Measurements from ENCODE around the gene STX8.

- no peak for TF ChIP-seq CTCF (IDR thresholded peaks at IDR 0.05; ENCODE audit: low read depth, low read length)
- TF ChIP-seq EZH2phosphoT487 (IDR thresholded peaks at IDR 0.05; ENCODE audit: low read depth) = no peak
Observed at GRCh38 chr17:9498490-9498889, 77.1 kb downstream of the STX8 start.
